OCI-LY1 (cell line): ENCODE data around the gene ZFPM1.

Experiments
- CTCF ChIP-seq: fragments of 200-600 bp; sonication (generic), shearing (Covaris generic); IDR thresholded peaks from 2 replicates; pipeline ENCODE4 v1.5.1; 2017; ENCODE audit warnings: mild to moderate bottlenecking, antibody characterized with exemption, low read length, moderate library complexity, mixed read lengths
- EZH2 ChIP-seq: fragments of 200-600 bp; sonication (generic), shearing (Covaris generic); IDR thresholded peaks from 2 replicates; pipeline ENCODE4 v1.8.0; 2017; ENCODE audit warnings: borderline replicate concordance, mixed run types, mild to moderate bottlenecking, antibody characterized with exemption, low read length, moderate library complexity, mixed read lengths

DNA sequence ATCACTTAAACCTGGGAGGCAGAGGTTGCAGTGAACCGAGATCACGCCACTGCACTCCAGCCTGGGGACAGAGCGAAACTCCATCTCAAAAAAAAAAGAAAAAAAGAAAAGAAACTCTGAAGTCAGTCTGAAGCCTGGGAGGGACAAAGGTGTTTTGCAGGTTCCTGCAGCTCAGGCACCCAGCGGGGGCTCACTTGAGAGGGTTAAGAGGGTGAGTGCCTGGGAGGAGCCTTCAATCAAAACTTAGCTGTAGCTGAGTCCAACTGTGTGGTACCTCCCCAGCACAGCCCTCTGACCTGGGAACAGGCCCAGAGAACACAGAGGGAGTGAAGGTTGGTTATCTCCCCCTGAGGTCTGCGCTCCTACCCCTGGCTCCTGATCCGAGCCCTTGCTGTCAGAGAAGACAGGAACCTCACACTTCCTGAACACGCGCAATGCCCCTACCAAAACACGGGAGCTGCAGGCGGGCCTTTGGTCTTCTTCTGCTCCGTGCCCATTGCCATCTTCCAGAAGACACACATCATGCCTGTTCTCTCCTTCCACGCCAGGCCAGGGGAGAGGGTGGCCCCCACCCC lies 96.7 kb downstream of the ZFPM1 start:
- TF ChIP-seq CTCF (no peak), EZH2 (no peak)
